NCI-H345 treated with DMSO at 0.1 percent for 48 hours (cell line): Measurements from ENCODE around the gene MAGEA3.
"Not testable (repeated sequence)": the region's sequence is repeated elsewhere in the genome, so short reads cannot be mapped to it uniquely, and the experiment has no call there.

Source experiments
- DNase-seq: peaks from one replicate; lab custom pipeline; 2025; ENCODE audit not compliant: unreplicated experiment; lab: John Stamatoyannopoulos, UW

MAGEA3 gene

DNA sequence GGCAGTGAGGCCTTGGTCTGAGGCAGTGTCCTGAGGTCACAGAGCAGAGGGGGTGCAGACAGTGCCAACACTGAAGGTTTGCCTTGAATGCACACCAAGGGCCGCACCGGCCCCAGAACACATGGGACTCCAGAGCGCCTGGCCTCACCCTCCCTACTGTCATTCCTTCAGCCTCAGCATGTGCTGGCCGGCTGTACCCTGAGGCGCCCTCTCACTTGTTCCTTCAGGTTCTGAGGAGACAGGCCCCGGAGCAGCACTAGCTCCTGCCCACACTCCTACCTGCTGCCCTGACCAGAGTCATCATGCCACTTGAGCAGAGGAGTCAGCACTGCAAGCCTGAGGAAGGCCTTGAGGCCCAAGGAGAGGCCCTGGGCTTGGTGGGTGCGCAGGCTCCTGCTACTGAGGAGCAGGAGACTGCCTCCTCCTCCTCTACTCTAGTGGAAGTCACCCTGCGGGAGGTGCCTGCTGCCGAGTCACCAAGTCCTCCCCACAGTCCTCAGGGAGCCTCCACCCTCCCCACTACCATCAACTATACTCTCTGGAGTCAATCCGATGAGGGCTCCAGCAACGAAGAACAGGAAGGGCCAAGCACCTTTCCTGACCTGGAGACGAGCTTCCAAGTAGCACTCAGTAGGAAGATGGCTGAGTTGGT, 37.4 kb downstream of the MAGEA3 start:
- no peak for DNase-seq

- not testable (repeated sequence) for DNase-seq
These were observed 37.9 kb downstream of the MAGEA3 start for GRCh38 chrX:152736528-152736927.

DNA sequence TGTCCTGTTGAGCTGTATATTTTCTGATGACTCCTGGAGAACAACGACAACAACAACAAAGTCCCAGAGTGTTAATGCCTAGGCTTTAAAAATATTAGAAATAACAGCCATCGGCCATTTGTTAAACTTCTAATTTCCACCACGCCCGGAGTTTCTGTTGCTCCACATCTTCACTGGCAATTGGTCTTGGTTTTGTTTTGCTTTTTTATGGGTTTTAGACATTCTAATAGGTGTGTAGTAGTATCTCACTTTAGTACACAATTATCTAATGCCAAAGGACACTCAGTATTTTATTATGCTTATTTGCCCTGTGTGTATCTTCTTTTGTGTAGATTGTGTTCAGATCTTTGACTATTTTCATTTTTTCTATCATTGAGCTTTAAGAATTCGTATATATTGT, 40.0 kb downstream of the MAGEA3 start:
- no peak for DNase-seq
